ENCODE data around the gene C3.

The C3 gene

GRCh38 chr19:6719540-6719861 is 949 bp downstream of the C3 start:
- DNase-seq (ENCODE audit: low read depth, low spot score): no peak
- H3K4me3 ChIP-seq (ENCODE audit: low read length): no peak overlapping the region
- no peaks in the 10 kb centered on the region for H3K27me3 ChIP-seq (ENCODE audit: control insufficient read depth, insufficient read depth, low read length)
- 100% methylated on average over 3 of the region's 6 CpGs for WGBS (ENCODE audit: insufficient coverage, insufficient read length)
- no peaks in the 10 kb centered on the region for H3K36me3 ChIP-seq (ENCODE audit: control insufficient read depth, insufficient read depth, low read length)
- H3K4me1 ChIP-seq (ENCODE audit: control insufficient read depth, insufficient read depth, low read length): peaks cover 7% of the 10 kb centered on the region; the same call in 1 of the 2 replicates
- H3K9me3 ChIP-seq (ENCODE audit: control insufficient read depth, insufficient read depth, low read length): no peaks in the 10 kb centered on the region
- H3K27ac ChIP-seq (ENCODE audit: low read length): no peak overlapping the region

GRCh38 chr19:6718741-6719539 is 1.5 kb downstream of the C3 start:
- Histone ChIP-seq H3K4me3 (ENCODE audit: low read length) (no peak overlapping the region), H3K4me1 (ENCODE audit: control insufficient read depth, insufficient read depth, low read length) (peaks cover 7% of the 10 kb centered on the region; the same call in 1 of the 2 replicates), H3K9me3 (ENCODE audit: control insufficient read depth, insufficient read depth, low read length) (no peaks in the 10 kb centered on the region), H3K27ac (ENCODE audit: low read length) (no peak overlapping the region), H3K27me3 (ENCODE audit: control insufficient read depth, insufficient read depth, low read length) (no peaks in the 10 kb centered on the region), H3K36me3 (ENCODE audit: control insufficient read depth, insufficient read depth, low read length) (no peaks in the 10 kb centered on the region)
- WGBS (ENCODE audit: insufficient coverage, insufficient read length): no CpG with 5 or more reads among the region's 21 CpGs
- DNase-seq (ENCODE audit: low read depth, low spot score): no peak

GRCh38 chr19:6718111-6718740 is 2.2 kb downstream of the C3 start:
- H3K9me3 ChIP-seq (ENCODE audit: control insufficient read depth, insufficient read depth, low read length): no peaks in the 10 kb centered on the region
- WGBS (ENCODE audit: insufficient coverage, insufficient read length): no CpG with 5 or more reads among the region's 23 CpGs
- no peaks in the 10 kb centered on the region for H3K36me3 ChIP-seq (ENCODE audit: control insufficient read depth, insufficient read depth, low read length)
- no peaks in the 10 kb centered on the region for H3K27me3 ChIP-seq (ENCODE audit: control insufficient read depth, insufficient read depth, low read length)
- H3K4me3 ChIP-seq (ENCODE audit: low read length): peak overlapping the region; percentile 18; the same call in 1 of the 2 replicates
- H3K27ac ChIP-seq (ENCODE audit: low read length): no peak overlapping the region
- no peak for DNase-seq (ENCODE audit: low read depth, low spot score)
- H3K4me1 ChIP-seq (ENCODE audit: control insufficient read depth, insufficient read depth, low read length): peaks cover 7% of the 10 kb centered on the region; the same call in 1 of the 2 replicates

- Histone ChIP-seq H3K36me3 (ENCODE audit: control insufficient read depth, insufficient read depth, low read length) (no peaks in the 10 kb centered on the region), H3K4me3 (ENCODE audit: low read length) (no peak overlapping the region), H3K27me3 (ENCODE audit: control insufficient read depth, insufficient read depth, low read length) (no peaks in the 10 kb centered on the region), H3K27ac (ENCODE audit: low read length) (no peak overlapping the region), H3K4me1 (ENCODE audit: control insufficient read depth, insufficient read depth, low read length) (peaks cover 7% of the 10 kb centered on the region; the same call in 1 of the 2 replicates), H3K9me3 (ENCODE audit: control insufficient read depth, insufficient read depth, low read length) (no peaks in the 10 kb centered on the region)
- WGBS (ENCODE audit: insufficient coverage, insufficient read length): 100% methylated on average over 4 of the region's 4 CpGs
- no peak for DNase-seq (ENCODE audit: low read depth, low spot score)
Observed at GRCh38 chr19:6717441-6717971, 2.9 kb downstream of the C3 start.

- Histone ChIP-seq H3K27ac (ENCODE audit: low read length) (no peak overlapping the region), H3K4me1 (ENCODE audit: control insufficient read depth, insufficient read depth, low read length) (peaks cover 7% of the 10 kb centered on the region; the same call in 1 of the 2 replicates), H3K27me3 (ENCODE audit: control insufficient read depth, insufficient read depth, low read length) (no peaks in the 10 kb centered on the region), H3K9me3 (ENCODE audit: control insufficient read depth, insufficient read depth, low read length) (no peaks in the 10 kb centered on the region), H3K36me3 (ENCODE audit: control insufficient read depth, insufficient read depth, low read length) (no peaks in the 10 kb centered on the region), H3K4me3 (ENCODE audit: low read length) (no peak overlapping the region)
- WGBS (ENCODE audit: insufficient coverage, insufficient read length): no CpG with 5 or more reads among the region's 10 CpGs
- no peak for DNase-seq (ENCODE audit: low read depth, low spot score)
Observed at GRCh38 chr19:6717036-6717435, 3.4 kb downstream of the C3 start.

GRCh38 chr19:6716610-6716970 is 3.9 kb downstream of the C3 start:
- no peak overlapping the region for H3K4me3 ChIP-seq (ENCODE audit: low read length)
- no peaks in the 10 kb centered on the region for H3K27me3 ChIP-seq (ENCODE audit: control insufficient read depth, insufficient read depth, low read length)
- no CpG with 5 or more reads among the region's 6 CpGs for WGBS (ENCODE audit: insufficient coverage, insufficient read length)
- H3K4me1 ChIP-seq (ENCODE audit: control insufficient read depth, insufficient read depth, low read length): peaks cover 7% of the 10 kb centered on the region; the same call in 1 of the 2 replicates
- H3K9me3 ChIP-seq (ENCODE audit: control insufficient read depth, insufficient read depth, low read length): no peaks in the 10 kb centered on the region
- no peaks in the 10 kb centered on the region for H3K36me3 ChIP-seq (ENCODE audit: control insufficient read depth, insufficient read depth, low read length)
- no peak for DNase-seq (ENCODE audit: low read depth, low spot score)
- H3K27ac ChIP-seq (ENCODE audit: low read length): no peak overlapping the region

- no CpG with 5 or more reads among the region's 11 CpGs for WGBS (ENCODE audit: insufficient coverage, insufficient read length)
- Histone ChIP-seq H3K4me3 (ENCODE audit: low read length) (no peak overlapping the region), H3K27ac (ENCODE audit: low read length) (no peak overlapping the region), H3K4me1 (ENCODE audit: control insufficient read depth, insufficient read depth, low read length) (peaks cover 7% of the 10 kb centered on the region; the same call in 1 of the 2 replicates), H3K36me3 (ENCODE audit: control insufficient read depth, insufficient read depth, low read length) (no peaks in the 10 kb centered on the region), H3K27me3 (ENCODE audit: control insufficient read depth, insufficient read depth, low read length) (no peaks in the 10 kb centered on the region; the same call in 1 of the 2 replicates), H3K9me3 (ENCODE audit: control insufficient read depth, insufficient read depth, low read length) (no peaks in the 10 kb centered on the region)
- no peak for DNase-seq (ENCODE audit: low read depth, low spot score)
Observed at GRCh38 chr19:6714749-6715555, 5.5 kb downstream of the C3 start.

GRCh38 chr19:6713773-6714692 is 6.4 kb downstream of the C3 start:
- H3K4me3 ChIP-seq (ENCODE audit: low read length): no peak overlapping the region
- H3K9me3 ChIP-seq (ENCODE audit: control insufficient read depth, insufficient read depth, low read length): no peaks in the 10 kb centered on the region
- no peak overlapping the region for H3K27ac ChIP-seq (ENCODE audit: low read length)
- peaks cover 5% of the 10 kb centered on the region; the same call in 1 of the 2 replicates for H3K4me1 ChIP-seq (ENCODE audit: control insufficient read depth, insufficient read depth, low read length)
- no CpG with 5 or more reads among the region's 24 CpGs for WGBS (ENCODE audit: insufficient coverage, insufficient read length)
- no peaks in the 10 kb centered on the region; the same call in 1 of the 2 replicates for H3K27me3 ChIP-seq (ENCODE audit: control insufficient read depth, insufficient read depth, low read length)
- DNase-seq (ENCODE audit: low read depth, low spot score): no peak
- H3K36me3 ChIP-seq (ENCODE audit: control insufficient read depth, insufficient read depth, low read length): no peaks in the 10 kb centered on the region

GRCh38 chr19:6712692-6713670 is 7.5 kb downstream of the C3 start:
- Histone ChIP-seq H3K4me1 (ENCODE audit: control insufficient read depth, insufficient read depth, low read length) (peaks cover 4% of the 10 kb centered on the region; the same call in 1 of the 2 replicates), H3K9me3 (ENCODE audit: control insufficient read depth, insufficient read depth, low read length) (no peaks in the 10 kb centered on the region), H3K27ac (ENCODE audit: low read length) (no peak overlapping the region), H3K27me3 (ENCODE audit: control insufficient read depth, insufficient read depth, low read length) (no peaks in the 10 kb centered on the region; the same call in 1 of the 2 replicates), H3K4me3 (ENCODE audit: low read length) (no peak overlapping the region), H3K36me3 (ENCODE audit: control insufficient read depth, insufficient read depth, low read length) (no peaks in the 10 kb centered on the region)
- DNase-seq (ENCODE audit: low read depth, low spot score): no peak
- no CpG with 5 or more reads among the region's 20 CpGs for WGBS (ENCODE audit: insufficient coverage, insufficient read length)
